GM12891 (cell line): ENCODE data around the gene ATP23.

Source experiments
- DNase-seq: peaks from one replicate; pipeline ENCODE4 v3.0.0; 2011; ENCODE audit warnings: low spot score; ENCODE audit not compliant: insufficient read length
- FAIRE-seq: peaks from 2 replicates; lab custom pipeline; 2011; peaks lifted over from hg19 to GRCh38; lab: Jason Lieb, UNC
- PAX5 ChIP-seq: IDR thresholded peaks from 2 replicates; pipeline ENCODE4 v1.6.1; 2011; ENCODE audit warnings: low read length, moderate library complexity, mild to moderate bottlenecking; ENCODE audit not compliant: insufficient read depth, severe bottlenecking
- POLR2A ChIP-seq: IDR thresholded peaks from 2 replicates; pipeline ENCODE4 v1.6.1; 2011; ENCODE audit warnings: low read depth, low read length, control low read depth
- POLR2AphosphoS5 ChIP-seq: IDR thresholded peaks from 2 replicates; pipeline ENCODE4 v1.6.1; 2011; ENCODE audit warnings: low read depth, low read length, control low read depth
- POU2F2 ChIP-seq: IDR thresholded peaks from 2 replicates; pipeline ENCODE4 v1.6.1; 2011; ENCODE audit warnings: low read depth, mild to moderate bottlenecking, control low read depth, low read length, moderate library complexity
- SPI1 ChIP-seq: IDR thresholded peaks from 2 replicates; pipeline ENCODE4 v1.6.1; 2011; ENCODE audit warnings: low read depth, low read length, control low read depth
- TAF1 ChIP-seq: IDR thresholded peaks from 2 replicates; pipeline ENCODE4 v1.6.1; 2011; ENCODE audit warnings: low read depth, low read length, control low read depth

The ATP23 gene

DNA sequence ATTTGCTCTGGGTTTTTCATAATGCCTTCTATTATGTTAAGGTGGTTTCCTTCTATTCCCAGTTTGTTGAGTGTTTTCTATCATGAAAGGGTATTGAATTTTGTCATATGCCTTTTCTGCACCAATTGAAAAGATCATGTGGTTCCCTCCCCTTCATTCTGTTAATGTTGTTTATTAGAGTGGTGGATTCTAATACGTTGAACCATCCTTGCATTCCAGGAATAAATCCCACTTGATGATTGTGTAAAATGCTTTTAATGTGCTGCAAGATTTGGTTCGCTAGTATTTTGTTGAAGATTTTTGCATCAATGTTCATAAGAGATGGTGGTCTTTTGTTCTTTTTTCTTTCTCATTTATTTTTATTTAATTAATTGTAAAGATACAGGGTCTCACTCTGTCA is 55.2 kb downstream of the ATP23 start:
- FAIRE-seq (no peak), DNase-seq (no peak)
- TF ChIP-seq PAX5 (no peak), POU2F2 (no peak), POLR2AphosphoS5 (no peak), TAF1 (no peak), POLR2A (no peak), SPI1 (no peak)

DNA sequence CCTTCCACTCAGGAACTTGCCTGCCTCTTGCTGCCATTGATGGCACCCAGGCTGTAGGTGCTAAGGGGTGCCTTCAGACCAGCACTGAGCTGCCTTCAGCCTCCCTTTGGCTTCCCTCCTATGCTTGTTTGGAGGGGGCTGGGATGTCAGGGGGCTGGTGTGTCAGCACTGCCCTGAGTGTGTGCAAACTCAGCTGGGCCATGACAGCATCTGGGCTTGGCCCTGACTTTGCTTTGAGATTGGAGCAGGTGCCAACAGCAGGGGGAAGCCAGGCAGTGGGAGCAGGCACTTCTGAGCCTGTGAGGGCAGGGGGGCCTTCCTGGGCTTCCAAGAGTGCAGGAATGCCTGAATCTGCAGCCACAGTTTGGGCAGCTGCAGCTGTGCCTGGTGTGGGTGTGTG is 56.9 kb downstream of the ATP23 start:
- DNase-seq (no peak), FAIRE-seq (no peak)
- TF ChIP-seq POLR2AphosphoS5 (no peak), POLR2A (no peak), POU2F2 (no peak), TAF1 (no peak), PAX5 (no peak), SPI1 (no peak)

DNA sequence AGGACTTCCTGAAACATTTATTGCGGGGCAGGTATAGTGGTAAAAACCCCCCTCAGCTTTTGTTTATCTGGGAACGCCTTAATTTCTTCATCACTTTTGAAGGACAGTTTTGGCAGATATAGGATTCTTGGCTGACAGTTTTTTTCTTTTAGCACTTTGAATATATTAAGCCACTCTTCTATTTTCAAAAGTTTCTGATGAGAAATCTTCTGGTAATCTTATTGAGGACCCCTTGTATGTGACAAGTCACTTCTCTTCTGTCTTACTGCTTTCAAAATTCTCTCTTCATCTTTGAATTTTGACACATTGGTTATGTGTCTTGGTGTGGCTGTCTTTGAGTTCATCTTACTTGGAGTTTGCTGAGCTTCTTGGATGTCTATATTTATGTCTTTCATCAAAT is 59.1 kb downstream of the ATP23 start:
- DNase-seq (no peak), FAIRE-seq (no peak)
- no peak for TF ChIP-seq POU2F2
- TF ChIP-seq POLR2A, result no peak
- TF ChIP-seq TAF1, result no peak

DNA sequence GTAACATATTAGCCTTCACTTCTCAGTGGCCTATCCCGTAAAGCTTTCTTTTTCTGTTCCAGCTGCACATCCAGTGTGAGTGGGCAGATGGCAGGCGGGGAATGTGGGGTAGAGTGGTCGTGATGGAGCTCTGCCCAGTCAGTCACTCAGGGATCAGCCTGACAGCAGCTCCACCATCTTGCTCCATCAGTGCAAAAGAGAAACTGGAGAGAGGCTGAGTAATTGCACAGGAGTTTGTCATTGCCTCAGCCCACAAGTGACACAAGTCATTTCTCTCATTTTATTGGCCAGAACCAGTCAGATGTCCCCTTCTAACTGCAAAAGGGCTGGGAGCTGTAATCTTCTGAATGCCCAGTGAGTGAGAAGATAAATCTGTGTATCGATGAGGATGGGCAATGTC is 66.5 kb downstream of the ATP23 start:
- TF ChIP-seq POLR2AphosphoS5 (no peak), TAF1 (no peak), PAX5 (no peak), POLR2A (no peak), POU2F2 (no peak), SPI1 (no peak)
- FAIRE-seq (no peak), DNase-seq (no peak)

DNA sequence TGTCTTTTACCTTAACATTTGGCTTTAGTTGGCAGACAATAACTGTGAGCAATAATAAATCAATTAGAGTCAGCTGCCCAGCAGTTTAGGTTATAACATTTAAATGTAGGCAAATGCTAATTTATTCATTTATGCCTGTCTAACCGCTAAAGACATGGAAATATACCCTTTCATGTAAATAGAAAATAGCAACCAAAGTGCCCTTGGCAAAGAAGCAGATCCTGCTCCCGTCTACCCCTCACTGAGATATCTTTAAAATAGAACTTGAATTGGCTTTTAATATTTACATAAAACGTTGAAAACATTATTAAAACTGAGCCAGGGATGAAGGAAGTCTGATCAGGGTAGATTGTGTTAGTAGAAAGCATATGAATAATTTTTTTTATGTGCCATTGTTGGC is 67.3 kb downstream of the ATP23 start:
- FAIRE-seq (no peak), DNase-seq (no peak)
- TF ChIP-seq SPI1, result no peak
- TF ChIP-seq POU2F2, result no peak
- TF ChIP-seq PAX5, result no peak
- TF ChIP-seq TAF1, result no peak
- no peak for TF ChIP-seq POLR2A
- TF ChIP-seq POLR2AphosphoS5, result no peak
